ENCODE data around the gene PHF3. TPM values are rescaled to one million over a fixed set of nuclear protein-coding genes. Genes with fewer than 3 reads are reported as not detected.

PHF3 gene
- total RNA-seq, 2 donors from 2014 or later = 68.2 to 72.5 TPM

DNA sequence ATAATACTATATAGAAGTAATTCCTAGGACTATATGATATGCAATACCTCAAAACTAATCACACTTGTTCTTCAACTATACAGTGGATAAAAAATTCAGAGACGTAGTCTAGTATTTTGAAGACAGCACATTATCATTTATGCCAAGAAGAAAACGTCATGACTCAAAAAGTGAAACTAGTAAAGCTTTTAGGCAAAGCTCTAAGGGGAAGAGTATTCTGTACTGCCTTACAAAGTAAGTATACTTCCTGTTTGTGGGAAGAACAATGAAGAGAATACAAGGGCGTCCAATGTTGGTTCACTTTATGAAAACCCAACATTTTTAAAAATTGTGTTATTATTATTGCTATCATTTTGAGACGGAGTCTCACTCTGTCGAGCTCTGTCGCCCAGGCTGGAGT, 35.5 kb upstream of the PHF3 start:
- Histone ChIP-seq H3K27ac (ENCODE audit: low read depth, low read length) (no peak overlapping the region), H3K4me1 (ENCODE audit: control insufficient read depth, insufficient read depth, low read length) (no peaks in the 10 kb centered on the region), H3K9me3 (ENCODE audit: control insufficient read depth, low read length) (no peaks in the 10 kb centered on the region), H3K4me3 (ENCODE audit: low read length) (no peak overlapping the region), H3K27me3 (ENCODE audit: control insufficient read depth, insufficient read depth, low read length, poor library complexity, severe bottlenecking) (no peaks in the 10 kb centered on the region), H3K36me3 (ENCODE audit: control insufficient read depth, insufficient read depth, low read length) (no peaks in the 10 kb centered on the region), H3K9ac (ENCODE audit: extremely low read depth, low read length, poor library complexity, severe bottlenecking) (no peak overlapping the region)
- Mint-ChIP-seq H3K36me3 (ENCODE audit: low read depth) (no peaks in the 10 kb centered on the region), H3K4me3 (no peak overlapping the region), H3K9me3 (no peaks in the 10 kb centered on the region), H3K27me3 (ENCODE audit: insufficient read depth) (peaks cover 5% of the 10 kb centered on the region), H3K27ac (no peak overlapping the region), H3K4me1 (peaks cover 7% of the 10 kb centered on the region)
- TF ChIP-seq, protein P1, sequence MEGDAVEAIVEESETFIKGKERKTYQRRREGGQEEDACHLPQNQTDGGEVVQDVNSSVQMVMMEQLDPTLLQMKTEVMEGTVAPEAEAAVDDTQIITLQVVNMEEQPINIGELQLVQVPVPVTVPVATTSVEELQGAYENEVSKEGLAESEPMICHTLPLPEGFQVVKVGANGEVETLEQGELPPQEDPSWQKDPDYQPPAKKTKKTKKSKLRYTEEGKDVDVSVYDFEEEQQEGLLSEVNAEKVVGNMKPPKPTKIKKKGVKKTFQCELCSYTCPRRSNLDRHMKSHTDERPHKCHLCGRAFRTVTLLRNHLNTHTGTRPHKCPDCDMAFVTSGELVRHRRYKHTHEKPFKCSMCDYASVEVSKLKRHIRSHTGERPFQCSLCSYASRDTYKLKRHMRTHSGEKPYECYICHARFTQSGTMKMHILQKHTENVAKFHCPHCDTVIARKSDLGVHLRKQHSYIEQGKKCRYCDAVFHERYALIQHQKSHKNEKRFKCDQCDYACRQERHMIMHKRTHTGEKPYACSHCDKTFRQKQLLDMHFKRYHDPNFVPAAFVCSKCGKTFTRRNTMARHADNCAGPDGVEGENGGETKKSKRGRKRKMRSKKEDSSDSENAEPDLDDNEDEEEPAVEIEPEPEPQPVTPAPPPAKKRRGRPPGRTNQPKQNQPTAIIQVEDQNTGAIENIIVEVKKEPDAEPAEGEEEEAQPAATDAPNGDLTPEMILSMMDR (conservative IDR thresholded peaks at IDR 0.05) = no peak
- no peak for DNase-seq
- WGBS, 2 experiments (ENCODE audit: insufficient coverage in 1 of 2, insufficient read length in 1 of 2) = 91 to 92% methylated on average over 2 to 6 of the region's 6 CpGs

DNA sequence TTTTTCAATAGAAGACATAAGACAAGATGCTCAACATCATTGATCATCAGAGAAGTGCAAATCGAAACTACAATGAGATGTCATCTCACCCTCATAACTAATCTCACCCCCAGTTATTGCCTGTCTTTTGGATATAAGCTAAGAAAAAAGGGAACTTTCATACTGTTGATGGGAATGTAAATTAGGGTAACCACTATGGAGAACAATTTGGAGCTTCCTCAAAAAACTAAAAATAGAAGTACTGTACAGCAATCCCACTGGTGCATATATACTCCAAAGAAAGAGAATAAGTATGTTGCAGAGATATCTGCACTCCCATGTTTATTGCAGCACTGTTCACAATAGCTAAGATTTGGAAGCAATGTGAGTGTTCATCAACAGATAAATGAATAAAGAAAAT, 26.4 kb upstream of the PHF3 start:
- TF ChIP-seq, protein P1 (conservative IDR thresholded peaks at IDR 0.05) = no peak
- Mint-ChIP-seq H3K9me3 (no peaks in the 10 kb centered on the region), H3K27ac (no peak overlapping the region), H3K36me3 (ENCODE audit: low read depth) (no peaks in the 10 kb centered on the region), H3K27me3 (ENCODE audit: insufficient read depth) (peaks cover 1% of the 10 kb centered on the region), H3K4me3 (no peak overlapping the region), H3K4me1 (no peaks in the 10 kb centered on the region)
- H3K36me3 ChIP-seq (ENCODE audit: control insufficient read depth, insufficient read depth, low read length) = no peaks in the 10 kb centered on the region
- H3K9ac ChIP-seq (ENCODE audit: extremely low read depth, low read length, poor library complexity, severe bottlenecking) = no peak overlapping the region
- no peak overlapping the region for H3K4me3 ChIP-seq (ENCODE audit: low read length)
- H3K9me3 ChIP-seq (ENCODE audit: control insufficient read depth, low read length) = no peaks in the 10 kb centered on the region
- H3K27me3 ChIP-seq (ENCODE audit: control insufficient read depth, insufficient read depth, low read length, poor library complexity, severe bottlenecking) = no peaks in the 10 kb centered on the region
- no peak for DNase-seq
- no peak overlapping the region for H3K27ac ChIP-seq (ENCODE audit: low read depth, low read length)
- no peaks in the 10 kb centered on the region for H3K4me1 ChIP-seq (ENCODE audit: control insufficient read depth, insufficient read depth, low read length)
- WGBS, 2 experiments (ENCODE audit: insufficient coverage in 1 of 2, insufficient read length in 1 of 2) = 89% methylated on average over 1 of the region's 1 CpG; no CpG with 5 or more reads in 1 of the 2 experiments

DNA sequence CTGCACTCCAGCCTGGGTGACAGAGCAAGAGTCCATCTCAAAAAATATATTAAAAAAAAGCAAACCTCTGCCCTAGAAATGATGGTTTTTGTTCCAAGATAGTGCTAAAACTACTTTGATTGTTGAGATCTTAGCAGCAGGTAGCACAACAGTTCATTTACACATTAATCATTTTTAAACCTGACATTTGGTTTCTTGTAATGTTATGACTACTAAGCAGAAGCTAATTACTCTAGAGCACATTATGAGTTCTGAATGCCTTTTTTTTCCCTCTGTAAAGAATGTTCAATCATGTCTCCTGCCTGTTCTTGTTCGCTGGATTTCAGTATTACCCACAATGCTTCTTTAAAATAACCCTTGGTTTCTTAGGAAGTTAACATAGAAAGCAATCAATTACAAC, 24.7 kb upstream of the PHF3 start:
- no peaks in the 10 kb centered on the region for H3K36me3 ChIP-seq (ENCODE audit: control insufficient read depth, insufficient read depth, low read length)
- no peaks in the 10 kb centered on the region for H3K9me3 ChIP-seq (ENCODE audit: control insufficient read depth, low read length)
- H3K9ac ChIP-seq (ENCODE audit: extremely low read depth, low read length, poor library complexity, severe bottlenecking) = no peak overlapping the region
- no peak overlapping the region for H3K4me3 ChIP-seq (ENCODE audit: low read length)
- H3K4me1 Mint-ChIP-seq = no peaks in the 10 kb centered on the region
- H3K4me3 Mint-ChIP-seq = no peak overlapping the region
- no peaks in the 10 kb centered on the region for H3K4me1 ChIP-seq (ENCODE audit: control insufficient read depth, insufficient read depth, low read length)
- H3K27me3 ChIP-seq (ENCODE audit: control insufficient read depth, insufficient read depth, low read length, poor library complexity, severe bottlenecking) = no peaks in the 10 kb centered on the region
- no peaks in the 10 kb centered on the region for H3K9me3 Mint-ChIP-seq
- 80 to 82% methylated on average over 1 of the region's 1 CpG for WGBS, 2 experiments (ENCODE audit: insufficient coverage in 1 of 2, insufficient read length in 1 of 2)
- H3K36me3 Mint-ChIP-seq (ENCODE audit: low read depth) = no peaks in the 10 kb centered on the region
- TF ChIP-seq, protein P1 (conservative IDR thresholded peaks at IDR 0.05) = no peak
- DNase-seq = no peak
- H3K27me3 Mint-ChIP-seq (ENCODE audit: insufficient read depth) = peaks cover 5% of the 10 kb centered on the region
- no peak overlapping the region for H3K27ac Mint-ChIP-seq
- no peak overlapping the region for H3K27ac ChIP-seq (ENCODE audit: low read depth, low read length)
